Limb (tissue), 2 donors: ENCODE results near the gene CTNNA2.
A peak's percentile ranks its signal among the peaks of the same experiment; 100 is the strongest.

Experiments used
- DNase-seq, 2 donors: peaks; one replicate each; pipeline ENCODE4 v3.0.0-alpha.2; 2016; ENCODE audit errors: extremely low spot score in 2 of 2

CTNNA2 gene

DNA sequence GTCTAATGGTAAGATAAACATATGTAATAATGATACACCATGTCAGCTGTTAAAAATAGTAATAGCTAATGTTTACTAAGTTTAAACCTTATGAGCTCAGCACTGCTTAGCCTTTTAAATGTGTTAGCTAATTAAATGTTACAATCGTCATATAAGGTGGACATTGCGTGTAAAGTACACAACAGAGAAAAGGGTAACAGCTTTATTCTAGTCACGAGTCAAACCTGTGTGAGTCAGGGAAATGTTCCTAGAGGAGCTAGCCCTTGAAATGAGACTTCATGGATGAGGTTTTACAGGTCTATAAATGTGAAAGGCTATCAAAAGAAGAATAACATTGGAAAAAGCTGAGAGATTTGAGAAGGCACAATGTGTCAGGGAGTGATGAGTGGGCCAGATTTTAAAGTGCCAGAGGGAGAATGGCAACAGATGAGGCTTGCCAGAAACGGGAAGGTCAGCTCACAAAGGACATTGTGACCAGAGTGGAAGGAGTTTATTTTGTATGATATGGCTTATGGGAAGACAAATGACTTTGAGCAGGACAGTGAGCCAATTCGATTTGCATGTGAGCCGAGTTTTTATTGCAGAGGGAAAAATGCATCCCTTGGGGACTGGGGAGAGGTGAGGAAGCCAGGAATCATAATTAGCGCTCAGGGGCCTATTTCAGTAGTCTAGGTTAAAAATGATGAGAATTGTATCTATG is 276.3 kb downstream of the CTNNA2 start:
- DNase-seq: no peak

DNA sequence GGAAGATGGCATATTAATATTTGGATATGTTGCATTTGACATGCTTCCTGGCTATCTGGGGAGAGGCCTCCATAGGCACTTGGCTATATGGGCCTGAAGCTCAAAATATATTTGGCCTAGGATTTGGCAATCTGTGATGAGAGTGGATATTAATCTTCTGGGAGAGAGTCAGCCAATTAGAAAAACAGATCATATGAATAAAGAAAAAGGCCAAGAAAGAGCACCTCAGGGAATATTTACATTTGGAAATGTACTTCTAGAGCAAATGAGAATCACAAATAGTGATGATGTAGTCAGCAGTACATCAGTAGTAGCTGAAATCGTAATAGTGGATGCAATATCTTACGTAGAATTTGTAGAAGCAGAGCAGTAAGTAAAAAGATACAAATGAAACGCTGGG is 277.0 kb downstream of the CTNNA2 start:
- peak in 1 of 2 donors; percentile 37 for DNase-seq

GRCh38 chr2:79792090-79792489 is 279.2 kb downstream of the CTNNA2 start:
- DNase-seq: no peak

DNA sequence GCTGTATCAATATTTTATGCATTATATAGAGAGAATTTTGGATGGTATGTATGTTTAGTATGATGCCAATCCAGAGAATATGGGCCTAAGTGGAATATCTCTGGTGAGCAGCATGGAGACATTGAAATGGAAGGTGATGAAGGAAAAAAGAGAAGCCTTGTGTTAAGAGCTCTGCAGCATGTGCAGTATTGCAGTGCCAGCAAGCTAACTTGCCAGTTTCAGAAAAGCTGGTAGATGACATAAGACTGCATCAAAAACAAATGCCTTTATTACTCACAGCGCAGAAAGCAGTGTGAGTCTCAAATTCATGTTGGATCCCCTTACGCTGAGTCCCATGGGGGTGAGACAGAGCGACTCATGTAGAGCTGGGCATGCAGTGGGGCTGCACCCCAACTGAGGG is 280.2 kb downstream of the CTNNA2 start:
- DNase-seq: no peak

GRCh38 chr2:79796641-79797040 is 283.8 kb downstream of the CTNNA2 start:
- no peak for DNase-seq

GRCh38 chr2:79798776-79799175 is 285.9 kb downstream of the CTNNA2 start:
- DNase-seq: no peak

DNA sequence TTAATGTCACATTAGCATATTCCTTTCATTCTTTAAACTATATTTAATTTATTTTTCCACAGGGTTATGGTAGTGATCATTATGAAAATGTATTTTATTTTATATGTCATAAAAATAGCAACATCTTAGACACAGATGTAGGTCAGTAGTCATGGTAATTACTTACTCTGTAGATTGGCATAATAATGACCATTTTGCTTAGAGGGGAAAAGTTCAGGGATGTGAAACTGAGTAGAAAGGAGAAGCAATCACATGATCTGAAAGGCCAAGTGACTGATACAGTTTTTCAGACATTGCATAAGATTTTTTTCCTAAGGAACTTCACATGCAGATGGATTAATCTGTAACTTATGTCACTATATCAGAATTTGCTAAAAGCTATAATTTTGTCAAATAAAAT is 286.9 kb downstream of the CTNNA2 start:
- DNase-seq: no peak

DNA sequence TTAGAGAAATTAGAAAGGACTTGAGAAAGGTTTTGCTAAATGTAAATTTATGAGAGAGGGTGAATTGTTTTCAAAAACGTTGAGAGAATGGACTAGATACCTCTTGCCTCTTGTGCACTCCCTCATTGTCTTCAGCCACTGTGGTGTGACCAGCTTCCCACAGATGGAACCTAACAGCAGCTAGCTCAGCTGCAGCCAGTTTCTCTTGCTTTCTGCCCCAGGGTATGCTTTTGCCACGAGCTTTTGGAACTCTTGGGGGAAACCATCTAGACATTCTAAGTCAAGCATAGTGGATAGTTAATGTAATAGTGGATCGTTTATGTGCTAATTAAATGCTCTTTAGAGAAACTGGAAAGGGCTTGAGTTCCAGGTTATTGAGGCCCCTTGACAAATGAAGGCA is 288.2 kb downstream of the CTNNA2 start:
- DNase-seq: no peak

GRCh38 chr2:79817288-79817687 is 304.4 kb downstream of the CTNNA2 start:
- no peak for DNase-seq

DNA sequence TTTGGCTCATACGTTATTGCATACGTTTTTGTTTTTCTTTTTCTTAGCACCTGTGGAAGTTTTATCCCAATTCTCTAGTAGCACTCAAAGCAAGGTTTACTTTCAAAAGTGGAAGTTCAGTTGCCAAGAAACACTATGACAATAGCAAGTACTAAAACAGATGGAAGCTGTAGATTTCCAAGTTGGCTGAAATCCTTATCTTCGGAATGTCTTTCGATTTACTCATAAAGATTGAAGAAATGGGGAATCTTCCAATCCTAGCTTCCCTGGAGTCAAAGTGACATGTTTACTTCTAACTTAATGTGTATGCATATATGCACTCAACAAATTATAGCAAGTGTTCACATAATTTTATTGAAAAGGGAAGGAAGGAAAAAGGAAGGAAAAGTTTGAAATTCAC is 307.4 kb downstream of the CTNNA2 start:
- peak in 1 of 2 donors; percentile 36 for DNase-seq

DNA sequence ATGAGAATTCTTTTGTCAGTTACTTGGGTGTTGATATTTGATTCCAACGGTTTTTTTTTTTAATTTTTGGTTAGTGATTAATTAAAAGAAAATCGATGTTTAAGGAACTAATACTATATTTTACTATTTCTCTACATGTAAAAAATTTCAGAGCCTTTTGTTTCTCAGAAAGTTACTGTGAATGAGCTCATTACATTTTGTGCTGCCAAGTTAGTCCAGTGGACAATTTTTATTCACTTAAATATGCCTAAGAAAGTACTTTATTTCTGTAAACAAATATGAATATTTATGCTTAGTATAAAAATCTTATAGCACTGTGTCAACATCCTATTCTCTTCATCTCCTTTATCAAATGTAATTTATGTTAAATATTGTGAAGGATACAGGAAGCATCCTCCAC is 309.3 kb downstream of the CTNNA2 start:
- no peak for DNase-seq

DNA sequence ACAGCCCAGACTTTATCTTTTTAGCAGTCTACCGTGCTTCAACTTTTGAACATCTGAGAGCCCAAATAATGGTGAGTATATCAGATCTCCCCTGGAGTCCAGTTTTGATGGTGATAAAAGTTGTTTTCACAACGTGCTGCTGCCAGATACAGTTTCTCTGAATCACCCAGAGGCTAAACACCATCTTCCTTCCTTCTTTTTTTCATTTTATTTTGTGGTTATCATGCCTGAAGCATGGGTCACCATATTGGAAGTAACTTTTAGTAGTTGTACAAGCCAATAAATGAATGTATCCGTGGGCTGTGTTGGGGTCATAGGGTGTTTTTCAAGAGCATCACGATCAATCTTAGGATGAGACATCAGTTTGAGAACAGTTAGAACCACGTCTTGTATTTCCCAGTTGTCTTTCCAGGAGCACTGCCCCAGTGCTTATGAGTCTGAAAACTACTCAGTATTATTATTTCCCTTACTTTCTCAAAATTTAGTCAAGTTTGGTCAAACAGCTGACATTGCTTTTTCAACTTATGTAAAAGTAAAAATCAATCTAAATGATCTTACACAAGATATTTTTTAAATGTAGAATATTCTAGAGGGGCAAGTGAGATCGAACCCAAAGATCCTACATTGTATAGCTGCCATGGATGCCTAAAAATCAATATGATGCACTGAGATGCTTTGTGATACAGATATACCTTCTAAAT is 311.4 kb downstream of the CTNNA2 start:
- no peak for DNase-seq

DNA sequence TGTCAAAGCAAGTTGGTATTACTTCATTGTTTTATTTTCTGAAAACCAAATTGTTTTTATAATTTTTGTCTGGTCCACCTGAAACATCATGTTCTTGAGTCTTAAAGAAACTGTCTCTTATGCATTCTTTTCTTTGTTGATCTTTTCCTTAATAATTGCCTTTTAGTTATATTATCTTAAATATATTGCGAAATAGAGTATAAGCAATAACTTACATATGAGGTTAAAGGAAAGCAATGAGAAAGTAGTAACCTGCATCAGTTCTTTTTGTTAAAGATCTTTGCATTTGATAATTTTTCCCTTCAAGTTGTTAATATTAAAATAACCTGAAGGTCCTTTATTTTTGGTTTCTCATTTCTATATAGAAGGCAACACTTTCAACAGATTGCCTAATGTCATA is 315.0 kb downstream of the CTNNA2 start:
- no peak for DNase-seq

- no peak for DNase-seq
Observed at GRCh38 chr2:79830501-79830900, 317.6 kb downstream of the CTNNA2 start.

DNA sequence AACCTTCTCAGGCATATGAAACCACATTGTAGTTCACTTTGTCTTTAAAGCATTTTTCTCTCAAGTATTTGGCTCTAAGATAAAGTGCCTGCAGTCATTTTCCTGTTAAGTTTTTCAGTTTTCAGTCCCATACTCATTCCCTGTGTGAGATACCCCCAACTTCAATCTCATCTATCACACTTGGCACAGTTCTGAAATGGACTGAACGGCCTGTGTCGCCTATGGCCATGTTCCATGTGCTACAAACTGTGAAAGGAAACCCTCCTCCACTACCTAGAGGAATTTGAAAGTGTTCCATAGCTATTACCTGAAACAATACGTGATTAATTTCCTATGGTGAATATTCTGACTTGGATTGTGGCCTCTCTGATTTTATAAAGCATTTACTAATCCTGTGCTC is 319.1 kb downstream of the CTNNA2 start:
- DNase-seq: no peak

DNA sequence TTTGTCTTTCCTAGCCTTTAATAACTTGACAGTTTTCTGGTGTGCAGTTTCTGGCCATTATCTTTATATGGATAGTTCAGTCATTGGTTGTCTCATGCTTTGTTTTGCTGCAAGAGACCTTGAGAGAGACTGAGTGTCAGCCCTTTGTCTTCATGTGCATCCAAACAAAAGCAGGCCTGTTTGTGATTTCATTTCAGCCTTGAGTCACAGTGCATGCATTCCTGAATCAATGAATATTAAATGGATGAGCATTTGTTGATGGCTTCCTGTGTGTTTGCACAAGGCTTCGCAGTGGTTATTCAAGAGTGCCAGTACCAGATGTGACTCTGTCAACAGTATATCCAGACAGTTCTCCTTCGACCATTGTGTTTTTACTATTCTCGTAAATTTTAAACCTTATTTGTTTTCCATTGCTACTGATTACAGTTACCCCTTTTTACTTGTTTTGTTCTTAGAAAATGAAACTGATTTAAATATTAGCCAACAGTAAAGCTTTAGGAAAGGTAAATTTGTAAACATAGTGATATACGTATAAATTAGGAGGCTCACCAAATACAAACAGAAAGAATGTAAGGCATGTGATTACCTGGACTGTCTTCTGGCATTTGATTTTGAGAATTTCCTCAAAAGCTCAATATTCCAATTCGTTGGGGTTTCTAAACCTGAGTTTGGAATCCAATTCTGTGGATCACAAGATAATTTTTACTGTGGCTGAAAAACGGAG is 319.8 kb downstream of the CTNNA2 start:
- DNase-seq: no peak

DNA sequence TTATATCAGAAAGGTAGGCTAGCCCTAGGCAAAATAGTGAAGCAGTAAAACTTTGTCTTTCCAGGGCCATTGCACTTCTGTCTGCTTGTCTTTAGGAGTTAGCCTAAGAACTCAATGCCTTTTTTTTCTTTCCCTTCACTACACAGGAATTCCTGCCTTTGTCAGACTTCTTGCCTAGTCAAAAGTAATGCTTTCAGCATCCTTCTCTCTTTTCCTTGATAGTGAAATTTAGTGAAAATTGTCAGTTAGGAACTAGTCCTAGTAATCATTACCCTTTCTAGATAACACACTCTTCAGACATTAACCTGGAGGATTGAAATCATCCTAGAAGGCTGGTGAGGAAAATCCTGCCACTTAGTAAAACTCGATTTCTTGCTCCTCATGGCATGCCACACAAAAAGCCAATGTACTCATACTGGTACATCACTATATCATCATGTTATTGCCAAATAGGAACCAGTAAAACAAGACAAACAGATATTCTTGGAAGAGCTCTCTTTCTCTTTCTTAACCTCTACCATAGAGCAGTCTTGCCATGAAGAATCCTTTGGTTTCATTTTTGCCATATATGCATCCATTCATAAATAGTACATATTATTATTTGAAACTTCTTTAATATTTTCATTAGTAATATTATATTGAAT is 320.5 kb downstream of the CTNNA2 start:
- DNase-seq: no peak

DNA sequence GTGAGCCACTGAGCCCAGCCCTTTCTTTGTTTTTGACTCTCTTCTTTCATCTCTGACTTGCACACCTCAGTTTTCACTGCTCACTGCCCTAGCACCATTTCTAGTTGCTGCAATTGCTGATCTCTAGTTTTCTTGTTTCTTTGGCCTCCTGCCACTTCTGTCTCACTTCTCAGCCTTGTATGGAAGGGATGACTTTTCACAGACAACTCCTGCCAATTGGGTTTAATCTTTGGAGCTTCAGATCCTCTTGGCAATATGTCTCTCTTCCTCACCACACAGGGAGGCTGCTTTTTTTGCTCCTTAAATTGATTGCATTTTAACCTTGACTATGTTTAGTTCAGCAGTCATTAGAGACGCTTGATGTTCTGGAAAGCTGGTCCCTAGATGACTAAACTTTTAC is 323.1 kb downstream of the CTNNA2 start:
- DNase-seq: no peak

DNA sequence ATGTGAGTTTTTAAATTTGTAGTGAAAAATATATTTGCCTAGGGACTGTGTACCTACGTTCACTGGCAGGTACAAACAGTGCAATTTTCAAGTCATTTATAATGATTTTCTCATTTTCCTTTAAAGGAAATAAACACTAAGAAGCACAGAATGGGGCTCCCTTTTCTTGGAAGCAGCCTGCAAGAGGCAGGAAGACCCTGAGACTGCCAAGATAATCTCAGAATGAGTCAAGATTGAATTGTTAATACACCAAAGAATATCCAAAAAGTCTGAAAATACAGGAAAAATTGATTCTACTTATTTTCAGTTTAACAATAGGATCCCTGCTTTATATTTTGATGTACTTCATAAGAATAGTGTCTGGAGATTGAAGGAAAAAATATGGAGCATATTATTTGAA is 331.2 kb downstream of the CTNNA2 start:
- DNase-seq: no peak

- DNase-seq: no peak
Observed at GRCh38 chr2:79846878-79847277, 334.0 kb downstream of the CTNNA2 start.

DNA sequence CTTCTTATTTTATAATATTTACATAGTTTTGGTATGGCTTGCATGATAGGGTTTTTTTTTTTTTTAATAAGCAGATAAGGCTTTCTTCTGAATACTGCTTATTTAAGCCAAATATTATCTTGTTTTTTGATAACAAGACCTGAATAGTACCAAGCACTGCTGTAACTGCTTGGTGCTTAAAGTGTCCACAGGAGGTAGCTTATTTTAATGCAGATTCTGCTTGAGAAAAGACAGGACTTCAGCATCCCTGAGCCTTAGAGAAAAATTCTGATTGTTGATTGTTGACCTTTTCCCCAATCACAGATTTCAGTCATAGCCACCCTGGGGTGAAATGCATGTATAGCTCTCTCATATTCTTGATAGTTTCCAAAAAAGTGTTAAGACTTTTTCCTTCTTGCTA is 336.4 kb downstream of the CTNNA2 start:
- DNase-seq: no peak

DNA sequence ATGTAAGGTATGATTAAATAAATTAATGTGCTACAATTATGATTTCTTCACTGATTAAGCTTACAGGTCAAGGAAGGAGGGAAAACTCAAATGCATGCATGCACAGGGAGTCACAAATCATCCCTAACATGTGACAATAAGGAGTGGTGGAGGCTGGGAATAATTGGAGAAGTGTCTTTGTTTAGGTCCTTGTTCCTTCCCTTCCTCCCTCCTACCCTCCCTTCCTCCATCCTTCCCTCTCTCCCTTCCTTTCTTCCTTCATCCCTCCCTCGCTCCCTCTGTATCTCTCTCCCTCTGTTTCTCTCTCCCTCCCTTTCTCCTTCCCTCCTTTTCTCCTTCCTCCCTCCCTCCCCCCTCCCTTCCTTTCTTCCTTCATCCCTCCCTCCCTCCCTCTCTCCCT is 337.1 kb downstream of the CTNNA2 start:
- DNase-seq: no peak
